Transverse colon (tissue), 3 donors: Measurements from ENCODE around the gene KIF1A.

Experiments
- POLR2A ChIP-seq: fragments of 450-650 bp; IDR thresholded peaks from one replicate; pipeline ENCODE4 v1.6.1; 2016; ENCODE audit warnings: antibody characterized with exemption, mild to moderate bottlenecking, moderate library complexity
- TF ChIP-seq, protein P1 (sequence below), 5 experiments: fragments of 200-600 bp in 3 of 5; fragments of 450-650 bp in 2 of 5; sonication (generic) in 3 of 5; IDR thresholded peaks; 1 replicate in 2 of 5; 2 replicates in 3 of 5; pipeline ENCODE4 v1.5.1; 2016 to 2017; ENCODE audit warnings: antibody characterized with exemption in 5 of 5, inconsistent platforms in 3 of 5, mild to moderate bottlenecking in 2 of 5, moderate library complexity in 1 of 5

DNA sequence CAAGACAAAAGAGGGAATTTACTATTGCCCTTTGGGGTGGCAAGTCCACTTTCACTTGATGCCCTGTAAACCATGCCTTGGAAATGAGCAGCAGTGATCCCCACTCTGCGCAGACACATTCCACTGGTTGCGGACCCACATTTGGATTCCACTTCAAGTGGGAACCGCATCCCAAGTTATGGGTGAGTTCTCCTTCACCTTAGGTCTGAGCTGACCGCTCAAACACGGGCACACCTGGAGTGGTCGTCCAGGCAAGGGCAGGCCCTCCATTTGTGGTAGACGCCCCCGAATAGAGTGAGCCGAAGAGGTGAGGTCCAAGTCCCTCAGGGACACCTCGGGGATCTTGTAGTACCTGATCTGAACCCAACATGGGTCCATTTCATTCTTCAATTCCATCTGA, 38.9 kb upstream of the KIF1A start:
- TF ChIP-seq, protein P1, sequence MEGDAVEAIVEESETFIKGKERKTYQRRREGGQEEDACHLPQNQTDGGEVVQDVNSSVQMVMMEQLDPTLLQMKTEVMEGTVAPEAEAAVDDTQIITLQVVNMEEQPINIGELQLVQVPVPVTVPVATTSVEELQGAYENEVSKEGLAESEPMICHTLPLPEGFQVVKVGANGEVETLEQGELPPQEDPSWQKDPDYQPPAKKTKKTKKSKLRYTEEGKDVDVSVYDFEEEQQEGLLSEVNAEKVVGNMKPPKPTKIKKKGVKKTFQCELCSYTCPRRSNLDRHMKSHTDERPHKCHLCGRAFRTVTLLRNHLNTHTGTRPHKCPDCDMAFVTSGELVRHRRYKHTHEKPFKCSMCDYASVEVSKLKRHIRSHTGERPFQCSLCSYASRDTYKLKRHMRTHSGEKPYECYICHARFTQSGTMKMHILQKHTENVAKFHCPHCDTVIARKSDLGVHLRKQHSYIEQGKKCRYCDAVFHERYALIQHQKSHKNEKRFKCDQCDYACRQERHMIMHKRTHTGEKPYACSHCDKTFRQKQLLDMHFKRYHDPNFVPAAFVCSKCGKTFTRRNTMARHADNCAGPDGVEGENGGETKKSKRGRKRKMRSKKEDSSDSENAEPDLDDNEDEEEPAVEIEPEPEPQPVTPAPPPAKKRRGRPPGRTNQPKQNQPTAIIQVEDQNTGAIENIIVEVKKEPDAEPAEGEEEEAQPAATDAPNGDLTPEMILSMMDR (IDR thresholded peaks at IDR 0.05) = no peak
- no peak for TF ChIP-seq POLR2A
